Glutamatergic neuron (in vitro differentiated cells): ENCODE measurements around the gene RUNX3. TPM values are rescaled to one million over a fixed set of nuclear protein-coding genes. Genes with fewer than 3 reads are reported as not detected.
A peak's percentile ranks its signal among the peaks of the same experiment; 100 is the strongest.

ENCODE experiments used
- DNase-seq: peaks from one replicate; pipeline ENCODE4 v3.0.0; 2022
- H3K27ac Mint-ChIP-seq: one replicate; pipeline ENCODE4 v1.8.0; 2020; ENCODE audit warnings: mild to moderate bottlenecking, mixed read lengths, inconsistent platforms; ENCODE audit not compliant: unreplicated experiment
- H3K27me3 Mint-ChIP-seq: one replicate; pipeline ENCODE4 v1.8.0; 2020; ENCODE audit warnings: mild to moderate bottlenecking, moderate library complexity, mixed read lengths, inconsistent platforms; ENCODE audit not compliant: unreplicated experiment
- H3K36me3 Mint-ChIP-seq: one replicate; pipeline ENCODE4 v1.8.0; 2020; ENCODE audit warnings: mild to moderate bottlenecking, mixed read lengths, inconsistent platforms; ENCODE audit not compliant: unreplicated experiment
- H3K4me1 Mint-ChIP-seq: one replicate; pipeline ENCODE4 v1.8.0; 2020; ENCODE audit warnings: mild to moderate bottlenecking, low read depth, mixed read lengths, inconsistent platforms; ENCODE audit not compliant: unreplicated experiment
- H3K4me3 Mint-ChIP-seq: one replicate; pipeline ENCODE4 v1.8.0; 2020; ENCODE audit warnings: mild to moderate bottlenecking, mixed read lengths, inconsistent platforms; ENCODE audit not compliant: unreplicated experiment
- H3K9me3 Mint-ChIP-seq: one replicate; pipeline ENCODE4 v1.8.0; 2020; ENCODE audit warnings: mild to moderate bottlenecking, moderate library complexity, mixed read lengths, inconsistent platforms; ENCODE audit not compliant: unreplicated experiment
- CTCF ChIP-seq: fragments of 200-600 bp; sonication (generic); IDR thresholded peaks from one replicate; pipeline ENCODE4 v1.5.0; 2021; ENCODE audit not compliant: partially characterized antibody, unreplicated experiment
- total RNA-seq: library from RNA; stranded (reverse); fragmentation: NEBNext Ultra II Directional; extraction: Animal tissue kit (Norgen Biotek cat#: 25700); gene quantifications from one replicate; pipeline ENCODE4 v1.2.1, GENCODE V29; 2021; ENCODE audit not compliant: unreplicated experiment

Gene RUNX3
- total RNA-seq, 1 donor from 2014 or later = 0.15 TPM

GRCh38 chr1:24929398-24930259 is 447 bp downstream of the RUNX3 start:
- Mint-ChIP-seq H3K36me3 (no peaks in the 10 kb centered on the region), H3K27me3 (peaks cover 31% of the 10 kb centered on the region), H3K4me1 (no peaks in the 10 kb centered on the region), H3K4me3 (no peak overlapping the region), H3K9me3 (peaks cover 7% of the 10 kb centered on the region), H3K27ac (no peak overlapping the region)
- peak; percentile 47 for DNase-seq
- TF ChIP-seq CTCF = no peak

DNA sequence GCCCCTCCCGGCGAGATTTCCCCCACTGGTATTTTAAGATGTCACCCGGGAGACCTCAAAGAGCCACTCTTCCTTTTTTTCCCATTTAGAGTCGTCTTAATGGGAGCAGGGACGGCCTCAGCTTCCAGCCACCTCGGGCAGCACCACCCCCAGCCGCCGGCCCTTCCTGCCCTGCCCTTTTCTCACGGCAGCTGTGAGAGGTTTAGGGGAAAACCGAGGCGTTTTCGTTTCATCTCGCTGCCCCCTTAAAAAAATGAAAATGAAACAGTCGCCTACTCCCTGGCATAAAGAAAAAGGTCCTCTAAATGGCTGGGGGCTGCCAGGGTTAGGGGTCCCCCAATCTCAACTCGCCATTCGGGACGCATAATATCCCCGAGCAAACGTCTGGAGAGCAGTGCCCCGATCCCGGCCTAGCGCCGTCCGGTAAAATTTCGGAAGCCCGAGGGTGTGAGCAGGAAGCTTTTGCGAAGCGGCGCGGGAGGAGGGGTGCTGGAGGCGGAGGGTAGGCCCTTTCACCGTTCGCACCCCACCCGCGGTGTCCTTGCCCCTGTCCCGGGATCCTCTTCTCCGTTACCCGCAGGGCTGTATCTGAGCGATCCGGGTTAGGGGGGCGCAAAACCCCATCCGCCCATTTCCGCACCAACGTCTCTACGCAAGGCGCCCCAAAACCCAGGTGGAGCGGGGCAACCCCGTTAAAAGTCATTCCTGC is 1.2 kb downstream of the RUNX3 start:
- no peak for TF ChIP-seq CTCF
- Mint-ChIP-seq H3K27me3 (peaks cover 28% of the 10 kb centered on the region), H3K4me1 (no peaks in the 10 kb centered on the region), H3K9me3 (peaks cover 7% of the 10 kb centered on the region), H3K36me3 (no peaks in the 10 kb centered on the region), H3K27ac (no peak overlapping the region), H3K4me3 (no peak overlapping the region)
- DNase-seq = peak; percentile 55

GRCh38 chr1:24927988-24928688 is 1.9 kb downstream of the RUNX3 start:
- peaks cover 24% of the 10 kb centered on the region for H3K27me3 Mint-ChIP-seq
- H3K27ac Mint-ChIP-seq = no peak overlapping the region
- H3K4me1 Mint-ChIP-seq = no peaks in the 10 kb centered on the region
- H3K9me3 Mint-ChIP-seq = peaks cover 7% of the 10 kb centered on the region
- H3K36me3 Mint-ChIP-seq = no peaks in the 10 kb centered on the region
- no peak overlapping the region for H3K4me3 Mint-ChIP-seq
- DNase-seq = no peak
- TF ChIP-seq CTCF = no peak

- peaks cover 22% of the 10 kb centered on the region for H3K27me3 Mint-ChIP-seq
- TF ChIP-seq CTCF = no peak
- no peak overlapping the region for H3K4me3 Mint-ChIP-seq
- no peaks in the 10 kb centered on the region for H3K36me3 Mint-ChIP-seq
- H3K9me3 Mint-ChIP-seq = peaks cover 7% of the 10 kb centered on the region
- H3K4me1 Mint-ChIP-seq = no peaks in the 10 kb centered on the region
- no peak for DNase-seq
- no peak overlapping the region for H3K27ac Mint-ChIP-seq
Observed at GRCh38 chr1:24927473-24927872, 2.6 kb downstream of the RUNX3 start.
